Measurements from ENCODE around the gene LGR6. TPM values are rescaled to one million over a fixed set of nuclear protein-coding genes. Genes with fewer than 3 reads are reported as not detected.
"Not testable (repeated sequence)": the region's sequence is repeated elsewhere in the genome, so short reads cannot be mapped to it uniquely, and the experiment has no call there.

Gene LGR6
- total and polyA plus RNA-seq, 12 donors: 0.06 to 1.0 (median 0.18) TPM; not detected in 3

DNA sequence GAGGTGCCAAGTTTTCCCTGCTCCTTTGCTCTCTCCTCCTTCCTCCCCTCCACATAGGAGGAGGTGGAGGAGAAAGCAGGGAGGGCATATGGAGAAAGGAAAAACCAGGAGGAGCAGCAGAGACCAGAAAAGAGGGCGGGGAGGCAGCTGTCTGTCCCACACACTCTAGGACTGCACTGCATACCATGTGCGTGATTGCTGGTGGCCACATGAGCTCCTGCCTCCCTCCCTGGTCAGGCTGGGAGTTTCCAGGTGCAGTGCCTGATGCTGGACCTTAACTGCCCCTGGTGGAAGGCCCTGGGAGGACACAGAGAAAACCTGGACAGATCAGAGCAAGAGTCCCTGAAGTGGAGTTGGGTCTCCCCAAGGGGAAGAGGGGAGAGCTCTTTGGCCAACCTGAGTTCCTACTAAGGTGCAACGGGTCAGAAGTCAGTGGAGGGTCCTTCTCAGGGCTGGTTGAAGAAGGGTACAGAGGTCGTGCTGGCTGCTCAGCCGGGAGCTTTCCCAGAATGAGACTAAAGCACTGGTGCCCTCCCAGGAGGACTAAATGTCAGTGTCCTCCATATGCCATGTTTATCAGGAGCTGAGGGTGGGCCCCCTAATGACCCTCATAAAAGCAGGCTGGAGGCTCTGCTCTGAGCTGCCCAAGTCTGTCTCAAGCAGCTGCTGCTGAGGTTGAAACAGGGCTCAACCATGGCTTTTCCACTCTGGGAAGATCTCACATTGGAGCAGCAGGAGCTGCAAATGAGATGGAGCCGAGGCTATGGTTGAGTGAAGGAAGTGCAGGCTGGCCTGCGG is 3.5 kb upstream of the LGR6 start:
- H3K27ac ChIP-seq: no peak overlapping the region
- H3K27me3 ChIP-seq: peaks cover 24% of the 10 kb centered on the region
- DNase-seq: no peak
- intact Hi-C loops (cut with DNase I): loop anchor here in 1 of 2 donors (10.0 kb wide), 1 partner anchor 525 kb away; the partner anchor contains the start of gene SYT2
- no peak overlapping the region for H3K4me3 ChIP-seq
- H3K4me1 ChIP-seq (replicated peaks in 1 of 2): peaks cover 0 to 8% of the 10 kb centered on the region in 2 donors
- WGBS, 4 donors: 72 to 92% (median 81%) methylated on average over 6 to 7 of the region's 7 CpGs
- TF ChIP-seq, protein P1, sequence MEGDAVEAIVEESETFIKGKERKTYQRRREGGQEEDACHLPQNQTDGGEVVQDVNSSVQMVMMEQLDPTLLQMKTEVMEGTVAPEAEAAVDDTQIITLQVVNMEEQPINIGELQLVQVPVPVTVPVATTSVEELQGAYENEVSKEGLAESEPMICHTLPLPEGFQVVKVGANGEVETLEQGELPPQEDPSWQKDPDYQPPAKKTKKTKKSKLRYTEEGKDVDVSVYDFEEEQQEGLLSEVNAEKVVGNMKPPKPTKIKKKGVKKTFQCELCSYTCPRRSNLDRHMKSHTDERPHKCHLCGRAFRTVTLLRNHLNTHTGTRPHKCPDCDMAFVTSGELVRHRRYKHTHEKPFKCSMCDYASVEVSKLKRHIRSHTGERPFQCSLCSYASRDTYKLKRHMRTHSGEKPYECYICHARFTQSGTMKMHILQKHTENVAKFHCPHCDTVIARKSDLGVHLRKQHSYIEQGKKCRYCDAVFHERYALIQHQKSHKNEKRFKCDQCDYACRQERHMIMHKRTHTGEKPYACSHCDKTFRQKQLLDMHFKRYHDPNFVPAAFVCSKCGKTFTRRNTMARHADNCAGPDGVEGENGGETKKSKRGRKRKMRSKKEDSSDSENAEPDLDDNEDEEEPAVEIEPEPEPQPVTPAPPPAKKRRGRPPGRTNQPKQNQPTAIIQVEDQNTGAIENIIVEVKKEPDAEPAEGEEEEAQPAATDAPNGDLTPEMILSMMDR (IDR thresholded peaks at IDR 0.05): no peak
- TF ChIP-seq POLR2A (IDR thresholded peaks at IDR 0.05): no peak
- no peaks in the 10 kb centered on the region for H3K36me3 ChIP-seq (replicated peaks in 1 of 2)
- no peaks in the 10 kb centered on the region for H3K9me3 ChIP-seq (replicated peaks in 1 of 3)

DNA sequence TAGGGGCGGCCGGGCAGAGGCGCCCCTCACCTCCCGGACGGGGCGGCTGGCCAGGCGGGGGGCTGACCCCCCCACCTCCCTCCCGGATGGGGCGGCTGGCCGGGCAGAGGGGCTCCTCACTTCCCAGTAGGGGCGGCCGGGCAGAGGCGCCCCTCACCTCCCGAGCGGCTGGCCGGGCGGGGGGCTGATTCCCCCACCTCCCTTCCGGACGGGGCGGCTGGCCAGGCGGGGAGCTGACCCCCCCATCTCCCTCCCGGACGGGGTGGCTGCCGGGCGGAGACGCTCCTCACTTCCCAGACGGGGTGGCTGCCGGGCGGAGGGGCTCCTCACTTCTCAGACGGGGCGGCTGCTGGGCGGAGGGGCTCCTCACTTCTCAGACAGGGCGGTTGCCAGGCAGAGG is 2.2 kb upstream of the LGR6 start:
- intact Hi-C loops (cut with DNase I); H3K9me3 ChIP-seq (replicated peaks in 1 of 3); H3K4me3 ChIP-seq; H3K27ac ChIP-seq; H3K4me1 ChIP-seq (replicated peaks in 1 of 2); H3K36me3 ChIP-seq (replicated peaks in 1 of 2); DNase-seq: not testable (repeated sequence)
- peaks cover 29% of the 10 kb centered on the region for H3K27me3 ChIP-seq
- WGBS, 4 donors: 62 to 89% (median 78%) methylated on average over 3 to 15 of the region's 33 CpGs

DNA sequence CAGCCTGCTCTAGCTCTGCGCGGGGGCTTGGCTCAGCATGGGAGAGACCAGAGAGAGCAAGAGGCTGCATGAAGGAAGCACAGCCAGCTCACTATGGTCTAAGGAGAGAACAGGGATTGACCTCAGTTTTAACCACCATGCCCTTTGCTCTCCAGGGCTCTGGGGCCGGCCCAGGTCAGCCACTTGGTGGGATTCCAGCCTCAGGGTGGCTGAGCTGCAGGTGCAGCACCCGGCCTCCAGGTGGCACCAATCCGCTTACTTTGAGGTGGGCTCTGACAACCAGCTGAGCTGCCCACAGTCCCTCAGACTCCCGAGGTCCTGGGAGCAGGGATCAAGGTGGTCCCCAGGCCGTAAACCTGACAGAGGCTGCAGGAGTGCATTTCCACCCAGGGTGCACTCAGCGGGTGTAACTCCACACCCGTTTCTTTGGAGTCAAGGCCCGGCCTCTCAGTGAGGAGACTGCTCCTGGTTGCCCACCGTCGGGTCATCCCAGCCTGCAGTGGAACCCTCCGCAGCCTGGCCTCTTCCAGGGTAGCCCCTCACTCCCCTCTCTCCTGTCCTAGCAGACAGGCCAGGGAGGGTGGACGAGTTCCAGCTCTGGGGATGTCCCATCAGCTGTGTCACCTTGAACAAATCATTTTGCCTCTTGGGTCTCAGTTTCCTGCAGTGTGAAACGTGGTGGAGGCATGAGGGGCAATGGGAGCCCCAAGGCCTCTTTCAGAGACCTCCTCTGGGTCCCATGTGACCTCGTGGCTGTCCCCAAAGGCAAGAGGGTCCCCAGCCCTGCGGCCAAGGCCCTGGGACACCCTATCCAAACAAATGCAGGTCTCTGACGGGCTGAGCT is 607 bp upstream of the LGR6 start:
- H3K27ac ChIP-seq: no peak overlapping the region
- H3K36me3 ChIP-seq (replicated peaks in 1 of 2): no peaks in the 10 kb centered on the region
- intact Hi-C loops (cut with DNase I): loop anchor here (2.0 kb wide), 1 partner anchor 122 kb away; no protein-coding TSS in a partner anchor
- 27 to 38% (median 30%) methylated on average over 7 to 18 of the region's 18 CpGs for WGBS, 4 donors
- H3K4me1 ChIP-seq (replicated peaks in 1 of 2): peaks cover 0 to 8% of the 10 kb centered on the region in 2 donors
- peaks cover 29% of the 10 kb centered on the region for H3K27me3 ChIP-seq
- no peak for TF ChIP-seq POLR2A (IDR thresholded peaks at IDR 0.05)
- TF ChIP-seq, protein P1 (IDR thresholded peaks at IDR 0.05): peak; percentile 54 to 75 (median 71)
- peak overlapping the region in 1 of 4 donors; percentile 19 for H3K4me3 ChIP-seq
- H3K9me3 ChIP-seq (replicated peaks in 1 of 3): no peaks in the 10 kb centered on the region
- DNase-seq: peak in 6 of 7 donors; percentile 49 to 75 (median 68)

DNA sequence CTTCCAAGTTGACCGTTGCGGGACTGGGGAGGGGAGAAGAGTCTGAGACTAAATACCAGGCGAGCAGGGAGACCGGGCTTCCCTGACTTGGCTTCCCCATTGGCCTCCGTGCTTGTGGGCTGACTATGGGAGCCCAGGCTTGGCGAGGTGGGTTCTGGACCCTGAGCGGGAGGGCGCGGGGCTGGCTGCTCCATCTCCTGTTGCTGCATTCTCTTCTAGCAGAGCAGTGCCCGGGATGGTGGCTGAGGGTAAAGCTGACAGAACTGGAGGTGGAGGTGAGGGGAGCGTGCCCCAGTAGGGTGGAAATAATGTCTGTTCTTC is 689 bp downstream of the LGR6 start:
- Histone ChIP-seq H3K4me3 (no peak overlapping the region), H3K27me3 (peaks cover 29% of the 10 kb centered on the region), H3K4me1 (replicated peaks in 1 of 2) (peaks cover 0 to 8% of the 10 kb centered on the region in 2 donors), H3K36me3 (replicated peaks in 1 of 2) (no peaks in the 10 kb centered on the region), H3K9me3 (replicated peaks in 1 of 3) (no peaks in the 10 kb centered on the region), H3K27ac (no peak overlapping the region)
- WGBS, 4 donors: 48 to 84% (median 61%) methylated on average over 4 to 11 of the region's 11 CpGs
- DNase-seq: no peak
- TF ChIP-seq, protein P1 (IDR thresholded peaks at IDR 0.05): no peak
- TF ChIP-seq POLR2A (IDR thresholded peaks at IDR 0.05): no peak
- intact Hi-C loops (cut with DNase I): no loop called here
